H1 (cell line): ENCODE data around the gene L3MBTL1. TPM values are rescaled to one million over a fixed set of nuclear protein-coding genes. Genes with fewer than 3 reads are reported as not detected.

Source experiments
- ATF3 ChIP-seq: IDR thresholded peaks from 2 replicates; pipeline ENCODE4 v1.6.1; 2011; ENCODE audit warnings: low read depth, mild to moderate bottlenecking, low read length; ENCODE audit not compliant: insufficient read depth
- CHD7 ChIP-seq: fragments of 300-600 bp; sonication (generic); IDR thresholded peaks from 2 replicates; pipeline ENCODE4 v1.7.1; 2012; ENCODE audit warnings: low read length, moderate library complexity, mild to moderate bottlenecking, inconsistent platforms; ENCODE audit not compliant: insufficient replicate concordance
- FOSL1 ChIP-seq: IDR thresholded peaks from 2 replicates; pipeline ENCODE4 v1.6.1; 2011; ENCODE audit warnings: mild to moderate bottlenecking, low read depth, low read length, moderate library complexity; ENCODE audit not compliant: insufficient read depth
- POLR2A ChIP-seq, 2 experiments: IDR thresholded peaks; 1 replicate in 1 of 2; 2 replicates in 1 of 2; pipeline ENCODE4 v1.6.1; 2011; ENCODE audit warnings: low read depth in 2 of 2, low read length in 2 of 2, mild to moderate bottlenecking in 2 of 2; ENCODE audit errors: control extremely low read depth in 1 of 2
- SP1 ChIP-seq: IDR thresholded peaks from 2 replicates; pipeline ENCODE4 v1.6.1; 2011; ENCODE audit warnings: low read depth, low read length
- TCF12 ChIP-seq: IDR thresholded peaks from 2 replicates; pipeline ENCODE4 v1.6.1; 2011; ENCODE audit warnings: low read depth, mild to moderate bottlenecking, low read length
- polyA plus RNA-seq, 7 experiments: library from polyadenylated mRNA; depleted of rRNA in 3 of 7; stranded (reverse) in 5 of 7; unstranded in 2 of 7; fragments of >200 nt in 5 of 7; fragments of 200-250 nt in 2 of 7; gene quantifications; 1 replicate in 5 of 7; 2 replicates in 1 of 7; 4 replicates in 1 of 7; pipeline versions ENCODE4 v1.2.1 to v1.2.3, GENCODE V29; 2011 to 2013; ENCODE audit warnings: missing spikeins in 2 of 7, mixed read lengths in 2 of 7
- total RNA-seq: library from RNA; stranded (reverse); fragmentation: NEBNext Ultra II Directional; extraction: Animal tissue kit (Norgen Biotek cat#: 25700); gene quantifications from 2 replicates; pipeline ENCODE4 v1.2.1, GENCODE V29; 2021

L3MBTL1 gene
- total and polyA plus RNA-seq, 2 of the 8 experiments (the other 6 are each of a cell fraction or from before 2014, with no cell fraction given): 11.9 to 17.0 TPM

GRCh38 chr20:43560974-43561373 is 53.5 kb downstream of the L3MBTL1 start (continued):
- TF ChIP-seq CHD7: no peak
- TF ChIP-seq POLR2A (IDR thresholded peaks at IDR 0.05; ENCODE audit: control extremely low read depth in 1 of 2, low read depth in 2 of 2, low read length in 2 of 2): no peak
- TF ChIP-seq FOSL1: no peak
- no peak for TF ChIP-seq TCF12
- TF ChIP-seq ATF3: no peak
- TF ChIP-seq SP1: no peak
